ENCODE data around the gene CCM2.

Gene CCM2

GRCh38 chr7:45117582-45117981, 117.6 kb downstream of the CCM2 start:
- no peak overlapping the region for H3K4me3 ChIP-seq
- no peak for DNase-seq
- H3K9me3 ChIP-seq = no peaks in the 10 kb centered on the region
- peaks cover 0 to 5% of the 10 kb centered on the region in 2 donors for H3K27me3 ChIP-seq
- H3K27ac ChIP-seq = no peak overlapping the region
- peaks cover 0 to 1% (median 0%) of the 10 kb centered on the region in 4 donors for H3K4me1 ChIP-seq
- intact Hi-C loops (cut with DNase I; ENCODE audit: low total_unique reads) = loop anchor here (10.0 kb wide), 1 partner anchor 513 kb away; the partner anchor contains the start of gene OGDH
- H3K36me3 ChIP-seq = no peaks in the 10 kb centered on the region
- no peak for TF ChIP-seq CTCF (IDR thresholded peaks at IDR 0.05)

GRCh38 chr7:45118292-45118691, 118.3 kb downstream of the CCM2 start:
- intact Hi-C loops (cut with DNase I; ENCODE audit: low total_unique reads) = loop anchor here (10.0 kb wide), 1 partner anchor 513 kb away; the partner anchor contains the start of gene OGDH

GRCh38 chr7:45118889-45119331, 118.9 kb downstream of the CCM2 start:
- H3K4me3 ChIP-seq = no peak overlapping the region
- no peaks in the 10 kb centered on the region for H3K4me1 ChIP-seq
- no peaks in the 10 kb centered on the region for H3K9me3 ChIP-seq
- H3K36me3 ChIP-seq = no peaks in the 10 kb centered on the region
- no peak overlapping the region for H3K27ac ChIP-seq
- no peak for TF ChIP-seq CTCF (IDR thresholded peaks at IDR 0.05)
- peaks cover 0 to 5% of the 10 kb centered on the region in 2 donors for H3K27me3 ChIP-seq
- no peak for DNase-seq
- intact Hi-C loops (cut with DNase I; ENCODE audit: low total_unique reads) = loop anchor here (10.0 kb wide), 1 partner anchor 514 kb away; the partner anchor contains the start of gene OGDH

More at GRCh38 chr7:45118292-45118691, 118.3 kb downstream of the CCM2 start:
- Histone ChIP-seq H3K27me3 (peaks cover 0 to 5% of the 10 kb centered on the region in 2 donors), H3K9me3 (no peaks in the 10 kb centered on the region), H3K4me3 (no peak overlapping the region), H3K36me3 (no peaks in the 10 kb centered on the region), H3K27ac (no peak overlapping the region), H3K4me1 (no peaks in the 10 kb centered on the region)
- DNase-seq = no peak
- no peak for TF ChIP-seq CTCF (IDR thresholded peaks at IDR 0.05)

GRCh38 chr7:45119550-45119949, 119.5 kb downstream of the CCM2 start:
- intact Hi-C loops (cut with DNase I; ENCODE audit: low total_unique reads) = loop anchor here (10.0 kb wide), 1 partner anchor 515 kb away; the partner anchor contains the start of gene OGDH
- no peaks in the 10 kb centered on the region for H3K4me1 ChIP-seq
- no peak for TF ChIP-seq CTCF (IDR thresholded peaks at IDR 0.05)

GRCh38 chr7:45122975-45123860, 123.2 kb downstream of the CCM2 start:
- H3K4me1 ChIP-seq = no peaks in the 10 kb centered on the region
- H3K9me3 ChIP-seq = no peaks in the 10 kb centered on the region
- no peak overlapping the region for H3K4me3 ChIP-seq
- intact Hi-C loops (cut with DNase I; ENCODE audit: low total_unique reads) = no loop called here
- TF ChIP-seq CTCF (IDR thresholded peaks at IDR 0.05) = no peak
- no peaks in the 10 kb centered on the region for H3K36me3 ChIP-seq
- no peaks in the 10 kb centered on the region for H3K27me3 ChIP-seq
- no peak overlapping the region for H3K27ac ChIP-seq
- DNase-seq = no peak

More at GRCh38 chr7:45119550-45119949, 119.5 kb downstream of the CCM2 start:
- Histone ChIP-seq H3K9me3 (no peaks in the 10 kb centered on the region), H3K36me3 (no peaks in the 10 kb centered on the region), H3K27me3 (peaks cover 0 to 5% of the 10 kb centered on the region in 2 donors), H3K27ac (no peak overlapping the region), H3K4me3 (no peak overlapping the region)
- DNase-seq = no peak

All from tibial artery (tissue), 4 donors.